Naive thymus-derived CD4-positive, alpha-beta T cell (primary cell): ENCODE measurements around the gene NRIP1. TPM values are rescaled to one million over a fixed set of nuclear protein-coding genes. Genes with fewer than 3 reads are reported as not detected.
A peak's percentile ranks its signal among the peaks of the same experiment; 100 is the strongest.

ENCODE experiments used
- ATAC-seq: fragments of 150-1000 bp; cut with Tn5 transposase; 2 replicates; pipeline ENCODE4 v1.10.0; 2021; ENCODE audit warnings: mild to moderate bottlenecking, moderate library complexity
- CTCF ChIA-PET: fragments of 350-600 bp; sonication (Branson Sonifier 250); formaldehyde crosslinking; loops from one replicate; lab custom pipeline; 2021; ENCODE audit warnings: antibody characterized with exemption; lab: Charles Lee
- POLR2A ChIA-PET: fragments of 350-600 bp; sonication (Branson Sonifier 250); formaldehyde crosslinking; loops from one replicate; lab custom pipeline; 2021; ENCODE audit warnings: antibody characterized with exemption, inconsistent platforms; lab: Charles Lee
- DNase-seq, 9 donors: peaks; one replicate each; pipeline versions ENCODE4 v3.0.0 to v3.0.0-alpha.2; 2020 to 2022; ENCODE audit warnings: mixed read lengths in 1 of 9
- H3K27ac ChIP-seq: one replicate; pipeline ENCODE4 v1.7.0; 2013; ENCODE audit warnings: mild to moderate bottlenecking, low read depth, low read length, moderate library complexity
- H3K27me3 ChIP-seq, 2 donors: one replicate each; pipeline ENCODE4 v1.7.0; 2013; ENCODE audit warnings: low read length in 2 of 2, mild to moderate bottlenecking in 2 of 2, moderate library complexity in 2 of 2; ENCODE audit not compliant: control insufficient read depth in 2 of 2, insufficient read depth in 2 of 2
- H3K36me3 ChIP-seq, 3 experiments: 1 replicate in 2 of 3; 2 replicates in 1 of 3; pipeline ENCODE4 v1.7.0; 2013; ENCODE audit warnings: low read length in 3 of 3, mild to moderate bottlenecking in 3 of 3, moderate library complexity in 1 of 3; ENCODE audit not compliant: insufficient read depth in 3 of 3, control insufficient read depth in 2 of 3
- H3K4me1 ChIP-seq, 2 donors: one replicate each; pipeline ENCODE4 v1.7.0; 2013; ENCODE audit warnings: low read length in 2 of 2, mild to moderate bottlenecking in 2 of 2, moderate library complexity in 1 of 2; ENCODE audit not compliant: control insufficient read depth in 2 of 2, insufficient read depth in 2 of 2
- H3K4me3 ChIP-seq: 2 replicates; pipeline ENCODE4 v1.7.0; 2013; ENCODE audit warnings: mild to moderate bottlenecking, low read length
- H3K9me3 ChIP-seq, 3 experiments: 1 replicate in 2 of 3; 2 replicates in 1 of 3; pipeline ENCODE4 v1.7.0; 2013; ENCODE audit warnings: low read length in 3 of 3; ENCODE audit not compliant: control insufficient read depth in 2 of 3
- H3K27ac Mint-ChIP-seq, 9 donors: one replicate each; pipeline ENCODE4 v1.8.0; 2020 to 2022; ENCODE audit warnings: mixed read lengths in 9 of 9, mild to moderate bottlenecking in 8 of 9, moderate library complexity in 5 of 9, inconsistent platforms in 2 of 9
- H3K27me3 Mint-ChIP-seq, 5 donors: one replicate each; pipeline ENCODE4 v1.8.0; 2021 to 2022; ENCODE audit warnings: mixed read lengths in 5 of 5, mild to moderate bottlenecking in 1 of 5
- H3K36me3 Mint-ChIP-seq, 5 donors: one replicate each; pipeline ENCODE4 v1.8.0; 2020 to 2022; ENCODE audit warnings: mixed read lengths in 5 of 5, mild to moderate bottlenecking in 3 of 5, inconsistent platforms in 1 of 5
- H3K4me1 Mint-ChIP-seq, 7 donors: one replicate each; pipeline ENCODE4 v1.8.0; 2020 to 2022; ENCODE audit warnings: mixed read lengths in 7 of 7, mild to moderate bottlenecking in 3 of 7, inconsistent platforms in 1 of 7
- H3K4me3 Mint-ChIP-seq, 10 donors: one replicate each; pipeline ENCODE4 v1.8.0; 2020 to 2022; ENCODE audit warnings: mild to moderate bottlenecking in 10 of 10, mixed read lengths in 10 of 10, moderate library complexity in 6 of 10, inconsistent platforms in 2 of 10
- H3K9me3 Mint-ChIP-seq, 11 donors: one replicate each; pipeline ENCODE4 v1.8.0; 2020 to 2022; ENCODE audit warnings: mixed read lengths in 11 of 11, mild to moderate bottlenecking in 4 of 11, inconsistent platforms in 1 of 11, moderate library complexity in 1 of 11
- intact Hi-C, 2 donors: fragments of 100-400 bp; cut with micrococcal nuclease; formaldehyde crosslinking; loops; one replicate each; pipeline ENCODE4 v1.15.1; 2023
- polyA plus RNA-seq, 2 donors: library from polyadenylated mRNA; unstranded; fragments of 300-500 nt; fragmentation: Illumina TruSeq; gene quantifications; one replicate each; pipeline ENCODE4 v1.2.3, GENCODE V29; 2021
- total RNA-seq, 6 experiments: library from RNA in 5 of 6; stranded (reverse) in 5 of 6; gene quantifications; 1 replicate in 5 of 6; 2 replicates in 1 of 6; pipeline ENCODE4 v1.2.3 and lab custom pipeline; 2021 to 2026

Gene NRIP1
- total and polyA plus RNA-seq, 7 experiments from 2014 or later = 13.8 to 42.6 (median 35.2) TPM

- H3K4me1 Mint-ChIP-seq = peaks cover 11 to 51% (median 25%) of the 10 kb centered on the region in 7 donors
- ChIA-PET CTCF (no interaction called here), POLR2A (no interaction called here)
- no peaks in the 10 kb centered on the region for H3K27me3 ChIP-seq
- peaks cover 0 to 12% (median 1%) of the 10 kb centered on the region in 11 donors for H3K9me3 Mint-ChIP-seq
- H3K27ac ChIP-seq = no peak overlapping the region
- no peaks in the 10 kb centered on the region for H3K9me3 ChIP-seq
- ATAC-seq = no peak
- peaks cover 11 to 46% (median 30%) of the 10 kb centered on the region in 5 donors for H3K36me3 Mint-ChIP-seq
- no peaks in the 10 kb centered on the region for H3K27me3 Mint-ChIP-seq
- H3K27ac Mint-ChIP-seq = peak overlapping the region in 2 of 9 donors; percentile 25 to 79
- H3K4me3 Mint-ChIP-seq = no peak overlapping the region
- no peak for DNase-seq
- peaks cover 0 to 15% of the 10 kb centered on the region in 2 donors for H3K4me1 ChIP-seq
- no peaks in the 10 kb centered on the region for H3K36me3 ChIP-seq
- H3K4me3 ChIP-seq = no peak overlapping the region
- intact Hi-C loops = no loop called here
Measured at GRCh38 chr21:15010645-15011044, 54.2 kb downstream of the NRIP1 start.

GRCh38 chr21:15009837-15010363 is 54.9 kb downstream of the NRIP1 start:
- DNase-seq = no peak
- peaks cover 18 to 54% (median 32%) of the 10 kb centered on the region in 7 donors for H3K4me1 Mint-ChIP-seq
- no peaks in the 10 kb centered on the region for H3K27me3 Mint-ChIP-seq

GRCh38 chr21:15007716-15008296 is 57.0 kb downstream of the NRIP1 start:
- peaks cover 0 to 28% of the 10 kb centered on the region in 2 donors for H3K4me1 ChIP-seq
- intact Hi-C loops = loop anchor here in 1 of 2 donors (5.0 kb wide), 2 partner anchors 474 to 626 kb away; partner anchors contain the start of gene HSPA13
- H3K36me3 ChIP-seq = no peaks in the 10 kb centered on the region
- H3K4me3 Mint-ChIP-seq = no peak overlapping the region
- DNase-seq (no peak), ATAC-seq (no peak)
- H3K27ac ChIP-seq = no peak overlapping the region
- POLR2A ChIA-PET = interaction anchor here (0.6 to 3.1 kb wide), 2 partner anchors 49 to 58 kb away, joined by 4 to 30 read pairs; partner anchors contain the start of gene NRIP1
- H3K27me3 ChIP-seq = no peaks in the 10 kb centered on the region
- peak overlapping the region in 6 of 9 donors; percentile 30 to 83 (median 78) for H3K27ac Mint-ChIP-seq
- H3K27me3 Mint-ChIP-seq = no peaks in the 10 kb centered on the region
- H3K4me1 Mint-ChIP-seq = peaks cover 32 to 57% (median 48%) of the 10 kb centered on the region in 7 donors
- H3K9me3 Mint-ChIP-seq = peaks cover 0 to 12% (median 1%) of the 10 kb centered on the region in 11 donors
- H3K4me3 ChIP-seq = no peak overlapping the region
- peaks cover 11 to 30% (median 25%) of the 10 kb centered on the region in 5 donors for H3K36me3 Mint-ChIP-seq
- H3K9me3 ChIP-seq = no peaks in the 10 kb centered on the region
- CTCF ChIA-PET = no interaction called here

More at GRCh38 chr21:15009837-15010363, 54.9 kb downstream of the NRIP1 start:
- Mint-ChIP-seq H3K4me3 (no peak overlapping the region), H3K36me3 (peaks cover 11 to 44% (median 30%) of the 10 kb centered on the region in 5 donors), H3K9me3 (peaks cover 0 to 12% (median 1%) of the 10 kb centered on the region in 11 donors), H3K27ac (peak overlapping the region in 4 of 9 donors; percentile 4 to 79 (median 30))
- Histone ChIP-seq H3K4me1 (peaks cover 0 to 21% of the 10 kb centered on the region in 2 donors), H3K36me3 (no peaks in the 10 kb centered on the region), H3K27ac (no peak overlapping the region), H3K27me3 (no peaks in the 10 kb centered on the region), H3K4me3 (no peak overlapping the region), H3K9me3 (no peaks in the 10 kb centered on the region)
- intact Hi-C loops = loop anchor here in 1 of 2 donors (5.0 kb wide), 2 partner anchors 472 to 628 kb away; partner anchors contain the start of gene HSPA13
- ChIA-PET POLR2A (no interaction called here), CTCF (interaction anchor here (0.7 kb wide), 1 partner anchor 37 kb away, joined by 3 read pairs; no protein-coding TSS in a partner anchor)
- no peak for ATAC-seq

- Histone ChIP-seq H3K27ac (no peak overlapping the region), H3K4me1 (peaks cover 0 to 28% of the 10 kb centered on the region in 2 donors), H3K36me3 (no peaks in the 10 kb centered on the region), H3K27me3 (no peaks in the 10 kb centered on the region), H3K4me3 (no peak overlapping the region), H3K9me3 (no peaks in the 10 kb centered on the region)
- peak overlapping the region in 8 of 9 donors; percentile 59 to 93 (median 70) for H3K27ac Mint-ChIP-seq
- intact Hi-C loops = loop anchor here in 1 of 2 donors (5.0 kb wide), 2 partner anchors 476 to 624 kb away; partner anchors contain the start of gene HSPA13
- no peaks in the 10 kb centered on the region for H3K27me3 Mint-ChIP-seq
- ATAC-seq = no peak
- ChIA-PET CTCF (interaction anchor here (1.6 kb wide), 1 partner anchor 547 kb away, joined by 4 read pairs; no protein-coding TSS in a partner anchor), POLR2A (interaction anchor here (0.7 to 3.1 kb wide), 3 partner anchors 22 to 59 kb away, joined by 3 to 30 read pairs (median 3); partner anchors contain the start of gene NRIP1)
- peaks cover 35 to 63% (median 54%) of the 10 kb centered on the region in 7 donors for H3K4me1 Mint-ChIP-seq
- peaks cover 0 to 12% (median 1%) of the 10 kb centered on the region in 11 donors for H3K9me3 Mint-ChIP-seq
- peak overlapping the region in 5 of 10 donors; percentile 0 to 81 (median 56) for H3K4me3 Mint-ChIP-seq
- peaks cover 11 to 36% (median 25%) of the 10 kb centered on the region in 5 donors for H3K36me3 Mint-ChIP-seq
- DNase-seq = no peak
Measured at GRCh38 chr21:15006594-15007230, 58.1 kb downstream of the NRIP1 start.

GRCh38 chr21:15005391-15005790 is 59.4 kb downstream of the NRIP1 start:
- no peaks in the 10 kb centered on the region for H3K27me3 Mint-ChIP-seq
- Histone ChIP-seq H3K9me3 (no peaks in the 10 kb centered on the region), H3K27ac (peak overlapping the region; percentile 24), H3K4me3 (peak overlapping the region; percentile 56), H3K36me3 (no peaks in the 10 kb centered on the region), H3K27me3 (no peaks in the 10 kb centered on the region), H3K4me1 (peaks cover 0 to 28% of the 10 kb centered on the region in 2 donors)
- peak overlapping the region; percentile 64 to 88 (median 80) for H3K4me3 Mint-ChIP-seq
- H3K36me3 Mint-ChIP-seq = peaks cover 11 to 33% (median 24%) of the 10 kb centered on the region in 5 donors
- peaks cover 36 to 67% (median 60%) of the 10 kb centered on the region in 7 donors for H3K4me1 Mint-ChIP-seq
- intact Hi-C loops = loop anchor here (1.0 to 5.0 kb wide), 6 partner anchors 47 to 623 kb away; partner anchors contain the start of gene HSPA13 (in 1 of the 2)
- peaks cover 0 to 12% (median 1%) of the 10 kb centered on the region in 11 donors for H3K9me3 Mint-ChIP-seq
- DNase-seq = peak in 8 of 9 donors; percentile 12 to 62 (median 53)
- ChIA-PET POLR2A (interaction anchor here (0.8 to 3.1 kb wide), 3 partner anchors 11 to 60 kb away, joined by 3 to 30 read pairs (median 4); partner anchors contain the start of gene NRIP1), CTCF (interaction anchor here (0.5 to 1.6 kb wide), 4 partner anchors 23 to 548 kb away, joined by 3 to 4 read pairs (median 3); no protein-coding TSS in a partner anchor)
- peak; percentile 81 for ATAC-seq
- H3K27ac Mint-ChIP-seq = peak overlapping the region; percentile 66 to 93 (median 80)
